Stromal cell of bone marrow (primary cell): ENCODE data around the gene VPS13D.

ENCODE experiments used
- DNase-seq: peaks from one replicate; pipeline ENCODE4 v3.0.0-alpha.2; 2012; ENCODE audit warnings: low read depth

The VPS13D gene

GRCh38 chr1:12428334-12428733 lies 198.5 kb downstream of the VPS13D start:
- DNase-seq, result no peak

DNA sequence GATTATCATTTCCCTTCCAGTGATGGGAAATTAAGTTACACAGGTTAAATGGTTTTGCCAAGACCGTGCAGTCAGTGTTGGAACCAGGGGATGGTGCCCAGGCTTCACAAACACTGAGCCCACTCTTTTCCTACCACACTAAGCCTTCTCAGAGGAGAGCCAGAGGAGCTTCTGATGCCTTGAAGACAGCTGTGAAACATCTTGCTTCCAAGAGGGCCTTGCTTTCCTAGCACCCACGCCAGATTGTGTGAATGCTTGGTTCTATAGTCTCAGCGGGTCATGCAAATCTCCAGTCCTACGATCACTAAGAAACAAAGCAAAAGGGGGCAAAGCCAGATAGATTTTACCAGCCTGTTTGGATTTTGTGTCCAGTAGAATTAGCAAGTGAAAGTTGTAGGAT lies 200.7 kb downstream of the VPS13D start:
- DNase-seq, result no peak

DNA sequence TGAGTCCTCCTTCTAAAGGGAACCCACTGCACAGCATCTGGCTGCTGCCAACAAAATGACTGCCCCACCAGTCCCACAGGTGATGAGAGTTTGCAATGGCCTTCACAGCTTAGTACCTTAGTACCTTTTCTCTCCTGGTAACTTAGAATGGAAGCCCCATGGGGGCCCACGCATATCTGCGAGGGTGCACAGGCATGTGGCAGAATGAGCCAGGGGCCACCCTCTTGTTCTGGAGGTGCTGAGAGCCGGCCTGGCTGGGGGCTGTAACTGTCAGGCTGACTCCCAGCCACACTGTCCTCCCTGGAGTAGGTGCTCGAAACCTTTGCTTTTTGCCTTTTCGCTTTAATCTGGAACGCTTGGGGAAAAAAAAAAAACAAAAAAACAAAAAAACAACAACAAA lies 203.1 kb downstream of the VPS13D start:
- no peak for DNase-seq

DNA sequence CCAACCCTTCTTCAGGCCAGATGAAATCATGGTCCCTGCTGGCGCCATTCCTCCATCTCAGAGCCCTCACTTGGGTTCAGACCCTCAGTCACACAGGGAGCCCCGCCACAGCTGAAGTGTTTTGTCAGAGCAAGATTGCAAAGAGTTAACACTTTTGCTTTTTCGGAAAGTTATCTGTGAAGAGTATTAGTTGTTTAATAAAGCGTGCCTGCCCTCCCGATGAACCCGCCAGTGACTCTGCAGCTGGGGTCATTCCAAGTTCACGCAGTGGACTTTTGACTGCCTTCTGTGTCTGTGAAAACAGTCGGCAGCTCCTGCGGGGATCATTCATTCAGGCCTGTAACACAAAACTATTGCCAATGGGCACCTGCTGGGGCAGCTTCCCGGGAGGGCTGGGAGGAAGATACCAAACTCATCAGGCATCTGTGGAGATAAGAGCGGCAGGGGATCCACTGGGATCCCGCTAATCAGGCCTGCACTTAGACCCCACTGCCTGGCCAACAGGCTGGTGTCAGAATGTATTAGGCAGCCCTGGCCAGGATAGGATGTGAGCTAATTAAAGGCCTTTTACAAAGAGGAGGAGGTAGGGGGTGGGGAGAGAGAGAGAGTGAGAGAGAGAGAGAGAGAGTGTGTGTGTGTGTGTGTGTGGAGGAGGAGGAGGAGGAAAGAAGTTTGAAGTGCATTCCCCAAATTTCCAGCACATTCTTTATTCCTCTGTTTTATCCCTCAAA lies 203.7 kb downstream of the VPS13D start:
- DNase-seq, result no peak

DNA sequence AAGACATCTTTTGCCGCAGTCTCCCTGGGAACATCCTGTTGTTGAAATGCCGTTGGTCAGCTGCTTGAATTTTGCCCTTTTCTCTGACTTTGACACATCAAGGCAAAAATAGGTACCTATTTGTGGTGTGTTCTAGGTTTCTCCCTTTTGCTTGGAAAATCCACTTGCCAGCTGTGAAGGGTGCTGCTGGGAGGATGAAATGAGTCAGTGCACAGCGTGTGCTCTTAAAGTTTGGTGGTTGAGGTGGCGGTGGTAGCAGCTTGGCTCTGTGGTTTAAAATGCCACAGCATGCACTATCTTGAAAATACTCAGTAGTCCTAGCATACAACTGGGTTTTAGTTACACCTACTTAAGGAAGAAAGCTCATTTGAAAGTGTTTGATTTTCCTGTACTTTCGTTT lies 204.3 kb downstream of the VPS13D start:
- DNase-seq, result no peak

DNA sequence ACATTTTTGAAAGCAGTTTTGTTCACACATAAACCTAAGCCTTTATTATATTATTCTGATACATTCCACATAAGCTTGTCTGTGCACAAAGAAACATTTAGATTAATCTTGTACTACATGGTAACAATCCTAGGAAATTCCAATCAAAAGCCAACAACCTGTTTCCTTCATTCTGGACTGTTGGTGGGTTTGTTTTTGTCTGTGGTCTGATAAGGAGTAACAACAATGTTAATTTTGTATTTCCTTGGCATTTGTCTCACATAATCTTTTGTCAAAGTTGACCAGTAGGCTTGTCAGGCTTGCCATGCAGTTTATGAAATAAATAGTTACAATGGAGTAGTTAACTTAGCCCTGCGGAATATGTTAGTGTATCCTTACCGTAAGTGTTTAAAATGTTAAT lies 204.9 kb downstream of the VPS13D start:
- DNase-seq, result no peak

DNA sequence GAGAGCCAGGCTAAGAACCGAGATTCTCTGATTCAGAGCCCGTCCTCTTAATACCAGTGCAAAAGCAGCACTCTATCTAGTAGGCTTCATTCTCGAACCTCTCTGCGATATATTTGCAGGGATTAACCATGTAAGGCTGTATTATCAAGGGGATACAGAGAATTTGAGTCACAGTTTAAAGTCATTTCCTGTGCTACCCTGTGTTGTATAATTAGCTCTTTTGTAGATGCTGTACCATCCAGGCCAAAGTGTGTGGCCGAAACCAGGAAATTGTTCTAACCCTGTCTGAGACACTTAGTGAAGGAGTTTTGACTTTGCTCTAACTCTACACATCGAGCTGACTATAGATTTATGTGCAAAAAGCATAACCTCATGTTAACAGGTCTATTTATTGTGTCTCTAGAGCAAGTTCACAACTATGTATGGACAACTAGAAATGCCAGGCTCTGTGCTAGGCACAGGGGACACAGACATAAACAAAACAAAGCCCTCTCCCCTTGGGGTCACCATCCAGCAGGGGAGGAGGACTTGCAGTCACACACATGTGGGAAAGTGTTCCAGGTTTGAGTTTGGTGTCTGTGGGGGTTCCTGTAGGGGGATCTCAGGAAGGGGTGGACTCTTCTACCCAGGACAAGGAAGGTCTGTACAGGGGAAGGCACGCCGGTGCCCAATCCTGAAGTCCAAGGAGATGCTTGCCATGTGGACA lies 206.0 kb downstream of the VPS13D start:
- no peak for DNase-seq

DNA sequence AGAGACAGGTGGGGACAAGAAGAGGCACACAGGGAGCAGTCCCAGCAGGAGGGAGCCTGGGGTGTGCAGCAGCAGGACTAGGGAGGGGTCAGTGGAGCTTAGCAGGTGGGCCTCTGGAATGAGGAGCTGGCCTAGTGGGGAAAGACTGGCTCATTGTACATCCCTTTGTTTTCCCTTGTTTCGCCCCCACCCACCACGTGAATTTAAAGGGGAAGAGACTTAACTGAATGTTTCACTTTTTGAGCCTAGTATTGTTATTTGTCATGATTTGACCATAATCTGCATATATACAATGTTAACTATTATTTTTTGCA lies 206.5 kb downstream of the VPS13D start:
- no peak for DNase-seq

GRCh38 chr1:12436817-12437599 lies 207.2 kb downstream of the VPS13D start:
- no peak for DNase-seq

GRCh38 chr1:12437629-12438028 lies 207.8 kb downstream of the VPS13D start:
- DNase-seq, result no peak

DNA sequence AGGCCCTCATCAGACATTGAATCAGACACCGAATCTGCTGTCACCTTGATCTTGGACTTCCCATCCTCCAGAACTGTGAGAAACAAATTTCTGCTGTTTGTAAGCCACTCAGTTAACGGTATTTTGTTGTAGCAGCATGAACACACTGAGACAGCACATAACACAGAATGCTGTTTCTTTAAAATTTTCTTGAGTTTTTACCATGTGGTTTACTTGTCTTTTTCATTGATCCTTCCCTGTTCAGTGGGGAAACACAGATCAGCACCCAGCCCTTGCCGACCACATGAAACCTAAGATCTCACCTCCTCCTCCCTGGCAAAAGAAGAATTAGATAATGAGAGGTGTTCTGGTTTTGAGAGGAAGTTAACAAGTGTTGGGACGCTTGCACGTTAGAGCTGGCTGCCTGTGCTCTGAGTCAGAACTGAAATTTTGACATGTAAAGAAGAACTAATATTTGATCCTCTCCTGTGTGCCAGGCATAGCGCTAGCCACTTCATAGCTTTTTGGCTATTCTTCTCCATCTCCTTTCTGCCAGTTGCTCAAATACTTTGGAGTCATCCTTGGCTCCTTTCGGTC lies 208.6 kb downstream of the VPS13D start:
- no peak for DNase-seq

DNA sequence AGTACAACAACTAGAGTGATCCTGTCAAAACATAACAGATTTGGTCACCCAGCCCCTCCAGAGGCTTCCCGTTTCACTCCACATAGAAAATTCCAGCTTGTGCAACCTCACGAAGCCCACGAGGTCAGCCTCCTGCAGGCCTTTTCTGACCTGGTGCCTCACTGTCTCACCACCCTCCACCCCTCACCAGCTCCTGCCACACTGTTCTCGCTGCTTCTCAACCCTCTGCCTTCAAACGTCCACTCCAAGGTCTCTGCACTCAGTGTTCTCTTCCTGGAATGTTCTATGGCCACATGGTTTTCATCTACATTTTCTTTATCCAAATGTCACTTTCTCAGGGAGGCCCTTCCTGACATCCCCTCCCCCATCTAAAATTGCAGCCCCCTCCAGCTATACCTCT lies 209.2 kb downstream of the VPS13D start:
- DNase-seq, result no peak

GRCh38 chr1:12441414-12442105 lies 211.7 kb downstream of the VPS13D start:
- no peak for DNase-seq

GRCh38 chr1:12442217-12442616 lies 212.4 kb downstream of the VPS13D start:
- no peak for DNase-seq

GRCh38 chr1:12443151-12443550 lies 213.3 kb downstream of the VPS13D start:
- no peak for DNase-seq

DNA sequence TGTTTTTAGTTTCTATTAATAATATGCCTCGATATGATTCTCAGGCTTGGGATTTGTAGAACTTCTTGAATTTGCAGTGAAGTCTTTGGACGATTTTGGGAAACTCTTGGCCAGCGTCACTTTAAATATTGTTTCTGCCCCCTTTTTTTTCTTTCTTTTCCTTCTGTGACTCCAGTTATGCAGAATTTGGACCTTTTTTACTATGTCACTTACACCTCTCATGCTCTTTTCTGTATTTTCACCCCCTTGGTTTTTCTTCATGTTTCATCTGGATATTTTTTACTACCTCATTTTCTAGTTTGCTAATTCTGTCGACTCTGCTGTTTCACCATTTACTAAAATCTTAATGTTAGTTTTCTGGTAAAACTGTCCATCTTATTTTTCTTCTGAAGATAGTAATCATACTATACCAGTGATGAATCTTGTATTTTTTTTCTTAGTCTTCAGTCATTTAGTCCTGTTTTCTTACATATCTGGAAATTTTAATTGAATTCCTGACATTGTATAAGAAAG lies 214.6 kb downstream of the VPS13D start:
- no peak for DNase-seq

- no peak for DNase-seq
These were observed 215.4 kb downstream of the VPS13D start for GRCh38 chr1:12445257-12445656.

DNA sequence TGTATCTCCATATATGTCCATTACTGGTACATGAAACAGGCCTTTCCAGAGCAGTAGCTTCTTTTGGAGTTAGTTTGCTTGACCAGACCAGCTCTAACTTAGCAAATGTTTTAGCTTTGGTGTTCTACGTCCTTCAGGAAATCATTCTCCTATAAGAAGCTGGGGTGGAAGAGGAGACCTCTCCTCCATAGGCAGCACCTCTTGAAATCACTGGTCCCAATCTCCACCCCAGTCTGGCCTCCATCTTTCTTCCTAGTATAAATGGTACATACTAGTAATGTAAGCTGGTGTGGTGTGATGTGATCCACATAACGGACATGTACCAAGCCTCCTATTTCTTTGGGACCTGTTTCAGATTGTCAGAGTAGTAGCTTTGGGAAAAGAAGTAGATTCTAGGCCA lies 216.8 kb downstream of the VPS13D start:
- DNase-seq, result no peak

GRCh38 chr1:12447307-12447706 lies 217.5 kb downstream of the VPS13D start:
- peak; percentile 50 for DNase-seq

DNA sequence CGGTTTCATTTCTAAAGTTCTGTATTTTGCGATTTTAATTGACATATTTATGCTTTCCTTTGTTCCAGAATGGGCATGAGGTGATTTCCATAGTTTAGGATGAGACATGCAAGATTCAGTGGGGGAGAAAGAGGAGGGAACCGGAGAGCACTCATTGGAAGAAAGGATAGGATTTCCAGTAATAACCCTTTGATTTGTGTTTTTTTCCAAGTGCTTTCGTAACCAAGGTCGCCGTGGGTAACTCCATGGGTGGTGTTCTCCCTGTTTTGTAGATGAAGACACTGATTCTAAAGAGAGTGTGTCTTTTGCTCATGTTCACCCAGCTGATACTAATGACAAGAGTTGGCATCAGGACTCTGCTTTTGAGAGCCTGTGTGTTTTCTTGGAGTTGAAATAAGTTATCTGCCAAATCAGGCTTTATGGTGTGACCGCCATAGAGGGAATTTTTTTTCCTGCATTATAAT lies 218.1 kb downstream of the VPS13D start:
- peak; percentile 58 for DNase-seq

GRCh38 chr1:12448746-12449177 lies 218.9 kb downstream of the VPS13D start:
- DNase-seq, result peak; percentile 74
